Measurements from ENCODE around the gene DNAJC7.

Gene DNAJC7

GRCh38 chr17:41998497-41998896 is 18.7 kb downstream of the DNAJC7 start:
- Histone ChIP-seq H3K4me1 (no peaks in the 10 kb centered on the region), H3K9me3 (no peaks in the 10 kb centered on the region)
- no peak for DNase-seq

GRCh38 chr17:41996855-41997164 is 20.4 kb downstream of the DNAJC7 start:
- H3K4me3 ChIP-seq (ENCODE audit: low read depth, low read length): no peak overlapping the region
- peaks cover 90% of the 10 kb centered on the region for H3K36me3 ChIP-seq
- H3K4me1 ChIP-seq: no peaks in the 10 kb centered on the region
- no peaks in the 10 kb centered on the region for H3K9me3 ChIP-seq
- no peak for TF ChIP-seq CTCF (IDR thresholded peaks at IDR 0.05; ENCODE audit: low read depth, low read length)
- H3K27me3 ChIP-seq: no peaks in the 10 kb centered on the region
- no peak for DNase-seq

More at GRCh38 chr17:41998497-41998896, 18.7 kb downstream of the DNAJC7 start:
- H3K36me3 ChIP-seq: peaks cover 90% of the 10 kb centered on the region
- no peak overlapping the region for H3K4me3 ChIP-seq (ENCODE audit: low read depth, low read length)
- no peaks in the 10 kb centered on the region for H3K27me3 ChIP-seq
- TF ChIP-seq CTCF (IDR thresholded peaks at IDR 0.05; ENCODE audit: low read depth, low read length): no peak

GRCh38 chr17:41992576-41992975 is 24.7 kb downstream of the DNAJC7 start:
- no peak for TF ChIP-seq CTCF (IDR thresholded peaks at IDR 0.05; ENCODE audit: low read depth, low read length)

GRCh38 chr17:41989702-41990419 is 27.4 kb downstream of the DNAJC7 start:
- DNase-seq: no peak
- TF ChIP-seq CTCF (IDR thresholded peaks at IDR 0.05; ENCODE audit: low read depth, low read length): no peak
- Histone ChIP-seq H3K4me3 (ENCODE audit: low read depth, low read length) (no peak overlapping the region), H3K9me3 (no peaks in the 10 kb centered on the region), H3K27me3 (no peaks in the 10 kb centered on the region), H3K4me1 (no peaks in the 10 kb centered on the region), H3K36me3 (peaks cover 95% of the 10 kb centered on the region)

More at GRCh38 chr17:41992576-41992975, 24.7 kb downstream of the DNAJC7 start:
- H3K27me3 ChIP-seq: no peaks in the 10 kb centered on the region
- DNase-seq: no peak
- peaks cover 97% of the 10 kb centered on the region for H3K36me3 ChIP-seq
- no peaks in the 10 kb centered on the region for H3K4me1 ChIP-seq
- H3K9me3 ChIP-seq: no peaks in the 10 kb centered on the region
- H3K4me3 ChIP-seq (ENCODE audit: low read depth, low read length): no peak overlapping the region

GRCh38 chr17:41988418-41988817 is 28.8 kb downstream of the DNAJC7 start:
- Histone ChIP-seq H3K36me3 (peaks cover 95% of the 10 kb centered on the region), H3K9me3 (no peaks in the 10 kb centered on the region), H3K4me1 (no peaks in the 10 kb centered on the region), H3K4me3 (ENCODE audit: low read depth, low read length) (no peak overlapping the region), H3K27me3 (no peaks in the 10 kb centered on the region)
- TF ChIP-seq CTCF (IDR thresholded peaks at IDR 0.05; ENCODE audit: low read depth, low read length): no peak
- no peak for DNase-seq

GRCh38 chr17:41987642-41988041 is 29.6 kb downstream of the DNAJC7 start:
- Histone ChIP-seq H3K9me3 (no peaks in the 10 kb centered on the region), H3K36me3 (peaks cover 95% of the 10 kb centered on the region), H3K4me3 (ENCODE audit: low read depth, low read length) (no peak overlapping the region), H3K4me1 (no peaks in the 10 kb centered on the region), H3K27me3 (no peaks in the 10 kb centered on the region)
- no peak for DNase-seq
- TF ChIP-seq CTCF (IDR thresholded peaks at IDR 0.05; ENCODE audit: low read depth, low read length): no peak
